Smooth muscle cell (in vitro differentiated cells): ENCODE data around the gene IFNGR1. TPM values are rescaled to one million over a fixed set of nuclear protein-coding genes. Genes with fewer than 3 reads are reported as not detected.

Experiments used
- DNase-seq: peaks from one replicate; lab custom pipeline; 2025; ENCODE audit not compliant: unreplicated experiment; lab: John Stamatoyannopoulos, UW
- H2AFZ ChIP-seq: fragments of 200-600 bp; sonication (generic); 2 replicates; pipeline ENCODE4 v1.6.0; 2016; ENCODE audit warnings: antibody characterized with exemption, low read depth, mild to moderate bottlenecking
- H3F3A ChIP-seq: fragments of 200-600 bp; sonication (generic); 2 replicates; pipeline ENCODE4 v1.6.0; 2017; ENCODE audit warnings: antibody characterized with exemption, low read depth
- H3K27ac ChIP-seq: fragments of 200-600 bp; sonication (generic); 2 replicates; pipeline ENCODE4 v1.5.1; 2016; ENCODE audit warnings: low read depth, mild to moderate bottlenecking
- H3K27me3 ChIP-seq: fragments of 200-600 bp; sonication (generic); 2 replicates; pipeline ENCODE4 v1.6.1; 2016; ENCODE audit warnings: low read depth, mild to moderate bottlenecking
- H3K36me3 ChIP-seq: fragments of 200-600 bp; sonication (generic); 2 replicates; pipeline ENCODE4 v1.5.1; 2016; ENCODE audit warnings: low read depth
- H3K4me1 ChIP-seq: fragments of 200-600 bp; sonication (generic); 2 replicates; pipeline ENCODE4 v1.5.1; 2016; ENCODE audit warnings: low read depth
- H3K4me2 ChIP-seq: fragments of 200-600 bp; sonication (generic); 2 replicates; pipeline ENCODE4 v1.6.0; 2016; ENCODE audit warnings: mild to moderate bottlenecking
- H3K4me3 ChIP-seq: fragments of 200-600 bp; sonication (generic); 2 replicates; pipeline ENCODE4 v1.5.1; 2016; ENCODE audit warnings: mild to moderate bottlenecking
- H3K79me2 ChIP-seq: fragments of 200-600 bp; sonication (generic); 2 replicates; pipeline ENCODE4 v1.6.0; 2016; ENCODE audit warnings: low read depth, mild to moderate bottlenecking
- H3K9ac ChIP-seq: fragments of 200-600 bp; sonication (generic); 2 replicates; pipeline ENCODE4 v1.6.0; 2016; ENCODE audit warnings: low read depth
- H3K9me3 ChIP-seq: fragments of 200-600 bp; sonication (generic); replicated peaks from 2 replicates; pipeline ENCODE4 v1.5.1; 2016; ENCODE audit warnings: low read depth
- H4K20me1 ChIP-seq: fragments of 200-600 bp; sonication (generic); 2 replicates; pipeline ENCODE4 v1.6.0; 2016; ENCODE audit warnings: low read depth
- WGBS: methylation state at CpG from one replicate; pipeline ENCODE4 v1.1.7; 2016; ENCODE audit warnings: low lambda C conversion rate; 5-methylcytosine and 5-hydroxymethylcytosine counted together
- polyA plus RNA-seq: library from polyadenylated mRNA; unstranded; fragments of >200 nt; fragmentation: Nextera tagmentation; extraction: Ambion mirVana; gene quantifications from 2 replicates; pipeline ENCODE4 v1.2.1, GENCODE V29; 2016
- total RNA-seq: library from RNA; depleted of rRNA; stranded (reverse); fragments of >200 nt; gene quantifications from 2 replicates; pipeline ENCODE4 v1.2.3, GENCODE V29; 2014
- TF ChIP-seq, protein P1 (sequence below): fragments of 200-600 bp; sonication (generic); IDR thresholded peaks from 2 replicates; pipeline ENCODE4 v1.5.1; 2017; ENCODE audit warnings: borderline replicate concordance, mild to moderate bottlenecking, antibody characterized with exemption; ENCODE audit not compliant: insufficient read depth, poor library complexity, severe bottlenecking

IFNGR1 gene
- total and polyA plus RNA-seq, 2 experiments from 2014 or later: 61.1 to 83.7 TPM

DNA sequence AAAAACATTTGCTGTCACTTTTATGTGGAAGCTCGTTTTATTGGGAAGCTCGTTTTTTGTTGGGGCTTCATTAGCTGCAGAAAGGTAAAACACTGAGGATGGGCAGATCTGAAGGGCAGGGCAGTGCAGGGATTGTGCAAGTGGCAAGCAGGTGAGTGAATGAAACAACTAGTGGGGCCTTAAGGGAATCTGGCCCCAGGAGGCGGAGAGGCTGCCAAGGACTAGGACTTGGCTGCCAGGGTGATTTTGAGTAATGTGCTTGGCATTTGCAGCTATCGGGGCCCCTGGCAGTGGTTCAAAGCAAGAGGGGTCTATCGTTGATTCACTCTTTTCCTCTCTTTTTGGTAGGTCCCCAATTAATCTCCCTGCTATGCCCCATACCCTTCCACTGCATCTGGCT, 57.2 kb downstream of the IFNGR1 start:
- Histone ChIP-seq H3K27me3 (no peaks in the 10 kb centered on the region), H3F3A (no peaks in the 10 kb centered on the region), H3K9me3 (no peaks in the 10 kb centered on the region), H3K4me3 (no peak overlapping the region), H3K4me2 (no peak overlapping the region), H2AFZ (no peak overlapping the region), H3K9ac (no peak overlapping the region), H3K4me1 (no peaks in the 10 kb centered on the region), H3K36me3 (no peaks in the 10 kb centered on the region), H3K79me2 (no peaks in the 10 kb centered on the region), H3K27ac (no peak overlapping the region), H4K20me1 (no peaks in the 10 kb centered on the region)
- TF ChIP-seq, protein P1, sequence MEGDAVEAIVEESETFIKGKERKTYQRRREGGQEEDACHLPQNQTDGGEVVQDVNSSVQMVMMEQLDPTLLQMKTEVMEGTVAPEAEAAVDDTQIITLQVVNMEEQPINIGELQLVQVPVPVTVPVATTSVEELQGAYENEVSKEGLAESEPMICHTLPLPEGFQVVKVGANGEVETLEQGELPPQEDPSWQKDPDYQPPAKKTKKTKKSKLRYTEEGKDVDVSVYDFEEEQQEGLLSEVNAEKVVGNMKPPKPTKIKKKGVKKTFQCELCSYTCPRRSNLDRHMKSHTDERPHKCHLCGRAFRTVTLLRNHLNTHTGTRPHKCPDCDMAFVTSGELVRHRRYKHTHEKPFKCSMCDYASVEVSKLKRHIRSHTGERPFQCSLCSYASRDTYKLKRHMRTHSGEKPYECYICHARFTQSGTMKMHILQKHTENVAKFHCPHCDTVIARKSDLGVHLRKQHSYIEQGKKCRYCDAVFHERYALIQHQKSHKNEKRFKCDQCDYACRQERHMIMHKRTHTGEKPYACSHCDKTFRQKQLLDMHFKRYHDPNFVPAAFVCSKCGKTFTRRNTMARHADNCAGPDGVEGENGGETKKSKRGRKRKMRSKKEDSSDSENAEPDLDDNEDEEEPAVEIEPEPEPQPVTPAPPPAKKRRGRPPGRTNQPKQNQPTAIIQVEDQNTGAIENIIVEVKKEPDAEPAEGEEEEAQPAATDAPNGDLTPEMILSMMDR: no peak
- no peak for DNase-seq
- 79% methylated on average over 5 of the region's 5 CpGs for WGBS

DNA sequence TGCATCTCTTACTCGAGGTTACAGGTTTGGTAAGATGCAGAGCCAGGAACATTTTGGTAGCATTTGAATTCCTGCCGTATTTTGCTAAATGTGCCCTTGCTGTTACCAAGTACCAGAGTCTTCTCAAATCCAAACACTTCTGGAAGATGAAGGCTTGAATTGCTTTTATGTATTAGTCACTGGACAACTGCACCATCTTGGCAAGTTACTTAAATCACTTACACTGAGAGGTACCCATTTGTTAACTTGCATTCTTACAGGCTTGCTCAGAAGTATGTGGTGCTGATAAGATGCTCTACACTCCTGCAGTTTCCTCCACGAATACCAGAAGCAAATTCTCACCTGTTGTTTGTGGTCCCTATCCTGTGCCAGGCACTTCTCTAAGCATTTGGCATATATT, 58.4 kb downstream of the IFNGR1 start:
- Histone ChIP-seq H2AFZ (no peak overlapping the region), H3K79me2 (no peaks in the 10 kb centered on the region), H3K9ac (no peak overlapping the region), H3K4me3 (no peak overlapping the region), H3K9me3 (no peaks in the 10 kb centered on the region), H3K27me3 (no peaks in the 10 kb centered on the region), H3K4me2 (no peak overlapping the region), H3F3A (no peaks in the 10 kb centered on the region), H4K20me1 (no peaks in the 10 kb centered on the region), H3K36me3 (no peaks in the 10 kb centered on the region), H3K27ac (no peak overlapping the region), H3K4me1 (no peaks in the 10 kb centered on the region)
- no peak for DNase-seq
- 67% methylated on average over 3 of the region's 3 CpGs for WGBS
- TF ChIP-seq, protein P1: no peak

DNA sequence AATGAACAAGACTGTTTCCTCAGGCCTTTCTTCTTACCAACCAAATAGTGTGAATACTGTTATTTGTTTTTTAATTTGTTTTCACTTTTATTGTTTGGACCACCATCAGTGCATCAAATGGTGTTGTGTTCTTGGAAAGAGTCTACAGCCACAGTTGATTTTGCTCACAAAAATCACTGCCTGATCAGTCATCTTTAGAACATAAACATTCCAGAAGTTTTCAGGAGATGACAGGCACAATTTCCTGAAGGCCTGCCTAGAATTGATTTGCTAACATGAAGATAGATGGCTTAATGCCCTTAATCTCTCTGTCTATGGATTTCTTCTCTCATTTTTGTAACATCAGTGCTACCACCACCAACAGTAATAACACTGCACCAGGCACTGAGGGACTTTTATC, 59.3 kb downstream of the IFNGR1 start:
- no peaks in the 10 kb centered on the region for H3F3A ChIP-seq
- no peaks in the 10 kb centered on the region for H4K20me1 ChIP-seq
- TF ChIP-seq, protein P1: no peak
- no peak overlapping the region for H3K9ac ChIP-seq
- H3K36me3 ChIP-seq: no peaks in the 10 kb centered on the region
- no peaks in the 10 kb centered on the region for H3K4me1 ChIP-seq
- H3K79me2 ChIP-seq: no peaks in the 10 kb centered on the region
- H3K9me3 ChIP-seq: no peaks in the 10 kb centered on the region
- H2AFZ ChIP-seq: no peak overlapping the region
- H3K4me2 ChIP-seq: no peak overlapping the region
- H3K27ac ChIP-seq: no peak overlapping the region
- no peak for DNase-seq
- no peaks in the 10 kb centered on the region for H3K27me3 ChIP-seq
- H3K4me3 ChIP-seq: no peak overlapping the region

DNA sequence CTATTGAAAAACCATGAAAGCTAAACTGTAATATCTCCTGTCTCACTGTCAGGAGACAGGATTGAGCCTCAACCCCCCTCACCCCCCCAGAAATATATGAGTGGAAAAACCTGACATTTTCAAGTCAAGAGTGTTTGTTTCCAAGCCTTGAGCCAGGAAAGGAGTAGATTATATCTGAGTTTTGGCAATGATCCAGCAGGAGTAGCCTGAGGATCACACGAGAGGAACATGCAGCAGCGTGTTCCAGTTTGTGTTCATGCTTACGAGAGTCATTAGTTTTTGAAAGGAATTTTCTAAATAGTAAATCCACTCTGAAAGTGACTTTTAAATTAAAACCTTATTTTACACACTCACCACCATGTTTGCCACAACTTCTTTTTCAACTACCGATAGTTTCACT, 61.6 kb downstream of the IFNGR1 start:
- H3K4me2 ChIP-seq: no peak overlapping the region
- TF ChIP-seq, protein P1: no peak

More for the DNA sequence above, 61.6 kb downstream of the IFNGR1 start:
- Histone ChIP-seq H3K27me3 (no peaks in the 10 kb centered on the region), H3K4me1 (no peaks in the 10 kb centered on the region), H3K36me3 (no peaks in the 10 kb centered on the region), H3K79me2 (no peaks in the 10 kb centered on the region), H3F3A (no peaks in the 10 kb centered on the region), H3K9me3 (peaks cover under 1% of the 10 kb centered on the region), H3K9ac (no peak overlapping the region), H2AFZ (no peak overlapping the region), H4K20me1 (no peaks in the 10 kb centered on the region), H3K4me3 (no peak overlapping the region), H3K27ac (no peak overlapping the region)
- WGBS: 77% methylated on average over 4 of the region's 4 CpGs
- DNase-seq: no peak
